NCI-H226 (cell line): ENCODE measurements around the gene GALNT5.
"Not testable (repeated sequence)": the region's sequence is repeated elsewhere in the genome, so short reads cannot be mapped to it uniquely, and the experiment has no call there.

ENCODE experiments used
- DNase-seq: peaks from one replicate; pipeline ENCODE4 v3.0.0-alpha.2; 2015

GALNT5 gene, protein sequence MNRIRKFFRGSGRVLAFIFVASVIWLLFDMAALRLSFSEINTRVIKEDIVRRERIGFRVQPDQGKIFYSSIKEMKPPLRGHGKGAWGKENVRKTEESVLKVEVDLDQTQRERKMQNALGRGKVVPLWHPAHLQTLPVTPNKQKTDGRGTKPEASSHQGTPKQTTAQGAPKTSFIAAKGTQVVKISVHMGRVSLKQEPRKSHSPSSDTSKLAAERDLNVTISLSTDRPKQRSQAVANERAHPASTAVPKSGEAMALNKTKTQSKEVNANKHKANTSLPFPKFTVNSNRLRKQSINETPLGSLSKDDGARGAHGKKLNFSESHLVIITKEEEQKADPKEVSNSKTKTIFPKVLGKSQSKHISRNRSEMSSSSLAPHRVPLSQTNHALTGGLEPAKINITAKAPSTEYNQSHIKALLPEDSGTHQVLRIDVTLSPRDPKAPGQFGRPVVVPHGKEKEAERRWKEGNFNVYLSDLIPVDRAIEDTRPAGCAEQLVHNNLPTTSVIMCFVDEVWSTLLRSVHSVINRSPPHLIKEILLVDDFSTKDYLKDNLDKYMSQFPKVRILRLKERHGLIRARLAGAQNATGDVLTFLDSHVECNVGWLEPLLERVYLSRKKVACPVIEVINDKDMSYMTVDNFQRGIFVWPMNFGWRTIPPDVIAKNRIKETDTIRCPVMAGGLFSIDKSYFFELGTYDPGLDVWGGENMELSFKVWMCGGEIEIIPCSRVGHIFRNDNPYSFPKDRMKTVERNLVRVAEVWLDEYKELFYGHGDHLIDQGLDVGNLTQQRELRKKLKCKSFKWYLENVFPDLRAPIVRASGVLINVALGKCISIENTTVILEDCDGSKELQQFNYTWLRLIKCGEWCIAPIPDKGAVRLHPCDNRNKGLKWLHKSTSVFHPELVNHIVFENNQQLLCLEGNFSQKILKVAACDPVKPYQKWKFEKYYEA

GRCh38 chr2:157257312-157258252 lies at the start of gene GALNT5:
Gene GALNT5, plus strand, starts transcription at chr2:157257705. Its CDS starts 378 bp downstream, at chr2:157258083.
- DNase-seq, result no peak

DNA sequence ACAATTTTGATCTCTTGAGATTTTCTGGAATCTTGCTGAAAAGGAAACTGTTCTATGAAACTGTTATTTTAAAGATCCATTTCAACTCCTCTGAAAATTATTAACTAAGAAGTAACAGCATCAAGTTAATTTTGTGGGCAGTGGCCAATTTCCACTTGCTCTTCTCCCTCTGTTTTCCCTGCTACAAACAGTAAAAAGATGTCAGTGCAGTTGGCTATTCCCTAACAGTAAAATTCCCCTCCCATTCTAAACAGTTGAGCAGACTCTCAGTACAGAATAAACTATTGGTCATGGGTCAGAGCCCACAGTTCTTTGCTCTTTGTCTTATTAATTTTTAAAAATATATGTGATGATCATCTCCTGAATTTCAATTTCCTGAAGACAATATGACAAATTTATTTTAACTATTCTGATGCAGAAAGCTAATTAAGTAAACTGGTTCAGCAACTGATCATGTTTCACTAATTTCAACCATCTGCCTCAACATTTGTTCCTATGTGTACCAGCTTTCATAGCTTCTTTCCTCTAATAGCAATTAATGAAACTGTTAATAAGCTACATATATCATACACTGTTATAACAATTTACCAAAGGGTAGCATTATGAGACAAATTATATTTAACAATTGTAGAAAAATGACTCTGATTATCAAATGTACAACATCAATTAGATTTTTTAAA lies 41.1 kb upstream of the GALNT5 start:
- DNase-seq, result no peak

- DNase-seq, result no peak
These were observed 40.1 kb upstream of the GALNT5 start for GRCh38 chr2:157217409-157217808.

DNA sequence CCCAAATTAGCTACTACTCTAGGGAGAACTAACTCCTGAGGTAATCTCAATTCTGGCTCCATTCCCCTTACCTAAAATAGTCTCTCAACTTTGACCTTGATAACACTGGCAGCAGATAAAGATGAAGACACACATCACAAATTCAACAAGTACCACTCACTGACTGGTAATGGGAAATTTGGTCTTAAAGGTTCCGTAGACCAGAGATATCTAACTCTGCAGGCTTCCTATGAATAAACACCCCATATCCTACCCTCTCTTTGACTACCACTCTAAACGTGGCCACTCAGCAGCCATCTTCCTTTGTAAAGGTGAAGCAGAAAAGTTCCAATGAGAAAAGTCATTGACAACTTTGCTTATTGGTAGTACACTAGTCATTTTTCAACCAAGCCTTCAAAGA lies 38.6 kb upstream of the GALNT5 start:
- no peak for DNase-seq

- no peak for DNase-seq
These were observed 37.0 kb upstream of the GALNT5 start for GRCh38 chr2:157220502-157220901.

- no peak for DNase-seq
These were observed 36.0 kb upstream of the GALNT5 start for GRCh38 chr2:157221394-157221988.

- no peak for DNase-seq
These were observed 33.8 kb upstream of the GALNT5 start for GRCh38 chr2:157223624-157224205.

GRCh38 chr2:157224448-157224847 lies 33.1 kb upstream of the GALNT5 start:
- not testable (repeated sequence) for DNase-seq

- no peak for DNase-seq
These were observed 29.9 kb upstream of the GALNT5 start for GRCh38 chr2:157227592-157227991.

DNA sequence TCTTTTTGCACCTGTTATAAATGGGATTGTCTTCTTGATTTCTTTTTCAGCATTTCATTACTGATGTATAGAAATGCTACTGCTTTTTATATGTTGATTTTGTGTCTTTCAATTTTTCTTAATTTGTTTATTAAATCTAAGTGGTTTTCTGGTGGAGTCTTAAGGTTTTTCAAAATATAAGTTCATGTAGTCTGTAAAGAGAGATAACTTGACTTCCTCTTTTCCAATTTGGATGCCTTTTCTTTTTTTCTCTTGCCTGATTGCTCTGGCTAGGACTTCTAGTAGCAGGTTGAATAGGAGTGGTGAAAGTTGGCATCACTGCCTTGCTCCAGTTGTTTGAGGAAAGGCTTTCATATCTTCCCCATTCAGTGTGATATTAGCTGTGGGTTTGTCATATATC lies 28.6 kb upstream of the GALNT5 start:
- DNase-seq, result no peak

GRCh38 chr2:157229572-157229971 lies 27.9 kb upstream of the GALNT5 start:
- DNase-seq, result peak; percentile 75

- no peak for DNase-seq
These were observed 26.0 kb upstream of the GALNT5 start for GRCh38 chr2:157231476-157231875.

DNA sequence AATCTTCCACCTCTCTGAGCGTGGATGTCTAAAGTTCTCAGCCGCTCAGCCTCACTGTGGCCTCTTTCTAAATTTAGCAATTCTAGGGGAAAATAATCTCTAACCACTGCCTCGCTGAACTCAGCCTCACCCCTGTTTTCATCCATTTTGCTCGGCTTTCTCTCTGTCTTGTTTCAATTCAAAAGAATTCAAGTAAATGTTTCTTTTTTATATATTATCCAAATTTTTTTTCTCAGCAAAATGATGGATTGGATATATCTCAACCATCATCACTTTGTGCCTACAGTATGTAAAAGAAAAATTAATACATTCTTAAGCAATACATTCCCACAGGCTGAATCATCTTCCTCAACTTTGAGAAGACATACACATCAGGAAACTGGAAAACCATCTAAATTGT lies 24.0 kb upstream of the GALNT5 start:
- DNase-seq, result peak; percentile 78

DNA sequence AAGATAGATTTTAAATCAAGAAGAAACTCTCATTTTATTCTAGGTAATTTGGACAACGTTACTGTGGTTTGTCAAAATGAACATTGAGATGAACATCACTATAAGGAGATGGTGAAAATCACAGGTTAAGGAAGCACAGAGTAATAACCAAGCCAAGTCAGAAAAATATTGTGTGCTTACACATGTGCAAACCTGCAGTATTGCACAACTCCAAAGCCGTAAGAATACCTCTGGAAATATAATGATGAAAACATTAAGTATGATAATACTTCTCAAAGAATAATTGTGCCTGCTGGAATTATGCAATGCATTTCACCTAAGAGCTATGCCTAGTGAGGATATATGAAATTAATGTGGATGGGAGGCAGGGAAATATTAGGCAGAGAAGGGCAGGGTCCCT lies 21.1 kb upstream of the GALNT5 start:
- peak; percentile 24 for DNase-seq

GRCh38 chr2:157238296-157238695 lies 19.2 kb upstream of the GALNT5 start:
- no peak for DNase-seq

GRCh38 chr2:157244691-157245090 lies 12.8 kb upstream of the GALNT5 start:
- no peak for DNase-seq

GRCh38 chr2:157245144-157245840 lies 12.2 kb upstream of the GALNT5 start:
- no peak for DNase-seq

DNA sequence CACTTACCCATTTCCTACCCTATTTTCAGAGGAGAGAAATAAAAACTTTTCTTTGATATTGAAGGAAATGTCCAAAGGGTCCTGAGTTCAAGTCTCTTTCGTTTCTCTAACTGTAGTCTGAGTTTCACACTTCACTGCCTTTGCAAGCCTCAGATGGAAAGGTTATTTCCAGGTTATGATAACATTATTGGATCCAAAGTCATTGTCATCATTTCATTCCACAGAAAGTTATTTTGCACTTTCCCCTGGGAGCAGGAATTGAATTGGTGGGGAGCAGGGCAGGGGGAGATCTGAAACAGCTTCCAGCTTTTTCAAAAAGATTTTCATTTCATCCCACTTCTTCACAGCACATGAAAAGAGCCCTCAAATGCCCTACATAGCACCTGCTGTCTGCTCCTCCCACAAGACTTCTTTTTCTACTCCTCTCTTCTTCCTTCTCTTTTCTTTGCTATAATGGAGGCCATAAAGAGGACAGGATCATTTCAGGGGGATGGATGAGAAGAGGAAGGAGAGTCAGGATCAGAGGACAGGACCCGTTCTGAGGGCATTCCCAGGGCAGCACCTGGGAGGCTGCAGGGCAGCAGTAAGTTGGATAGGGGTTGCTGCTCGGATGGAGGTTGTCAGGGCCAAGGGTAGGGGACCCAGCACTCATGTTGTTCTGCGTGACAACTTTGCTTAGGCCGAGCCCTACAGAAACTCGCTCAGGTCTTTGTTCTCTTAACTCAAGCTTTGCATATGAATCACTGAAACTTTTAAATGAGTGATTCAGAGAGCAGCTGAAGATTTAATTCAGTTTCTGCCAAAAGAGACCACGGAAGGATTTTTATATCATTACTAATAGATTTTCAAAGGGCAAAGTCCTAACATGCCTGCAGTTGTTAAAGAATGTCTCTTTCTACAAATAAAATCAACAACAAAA lies 11.4 kb upstream of the GALNT5 start:
- DNase-seq, result peak; percentile 71

DNA sequence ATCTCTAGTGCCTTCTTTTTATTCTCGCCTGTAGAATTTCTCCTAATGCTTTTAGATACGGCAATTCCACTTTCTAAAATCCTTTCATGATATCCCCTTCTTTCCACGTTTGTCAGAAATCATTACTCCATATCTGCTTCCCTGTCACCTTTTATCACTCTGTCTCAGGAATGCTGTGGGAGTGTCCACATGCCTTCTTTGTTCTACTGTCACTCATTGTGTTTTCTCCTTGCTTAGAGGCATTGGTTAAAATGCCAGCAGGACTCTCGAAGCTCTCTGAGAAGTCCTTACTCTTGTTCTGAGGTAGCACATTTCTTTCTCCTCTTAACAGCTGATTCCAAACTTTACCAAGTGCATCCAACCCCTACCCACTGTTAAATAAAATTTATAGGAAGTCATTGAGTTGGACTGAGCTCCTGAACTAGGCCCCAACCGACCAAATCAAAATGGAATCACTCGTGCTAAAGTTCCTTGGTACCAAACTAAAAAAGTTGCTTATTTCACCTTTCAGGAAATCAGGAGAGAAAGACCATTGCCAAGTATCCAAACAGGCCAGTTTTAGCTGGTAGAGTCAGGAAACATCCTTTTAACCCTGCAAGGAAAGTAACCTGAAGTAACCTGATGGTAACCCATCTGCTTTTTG lies 10.6 kb upstream of the GALNT5 start:
- DNase-seq, result peak; percentile 48
